ENCODE data around the gene CDON. TPM values are rescaled to one million over a fixed set of nuclear protein-coding genes. Genes with fewer than 3 reads are reported as not detected.

CDON gene
- total RNA-seq, 1 donor = 2.6 TPM

DNA sequence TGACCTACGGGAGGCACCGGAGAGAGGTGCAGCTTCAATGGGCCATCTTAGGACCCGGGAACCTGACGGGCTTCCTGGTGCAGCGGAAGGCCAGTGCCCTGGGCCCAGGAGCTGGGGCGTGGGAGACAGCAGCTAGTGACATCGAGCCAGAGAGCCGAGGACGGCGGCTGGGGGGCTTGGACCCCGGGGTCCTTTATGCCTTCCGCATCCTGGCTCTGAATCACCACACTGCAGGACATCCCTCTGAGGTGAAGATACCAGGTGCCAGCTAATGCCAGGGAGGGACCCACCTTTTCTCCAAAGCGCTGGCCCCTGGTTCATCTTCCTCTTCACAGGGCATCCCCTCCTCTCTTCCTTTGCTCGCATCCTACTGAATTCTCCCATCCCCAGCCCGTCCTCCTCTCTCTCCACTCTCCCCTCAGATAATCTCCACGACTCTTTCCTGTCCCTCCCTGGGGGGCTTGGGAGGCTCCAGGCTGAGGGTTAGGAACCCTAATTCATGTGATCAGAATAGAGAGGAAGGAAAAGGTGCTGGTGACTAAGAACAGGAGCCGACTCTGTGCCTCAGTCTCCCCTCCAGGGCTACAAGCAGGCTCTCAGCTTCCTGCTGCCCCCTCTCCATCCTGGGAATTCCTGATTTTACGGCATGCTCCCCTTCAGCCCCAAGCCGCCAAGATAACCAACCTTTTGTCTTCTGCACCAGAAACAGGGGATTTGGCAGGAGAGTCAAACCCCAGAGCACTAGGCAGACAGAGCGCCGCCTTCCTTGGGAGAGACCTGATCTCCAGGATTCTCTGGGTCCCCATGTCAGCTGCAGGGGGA lies 108.3 kb downstream of the CDON start:
- TF ChIP-seq, protein P1, sequence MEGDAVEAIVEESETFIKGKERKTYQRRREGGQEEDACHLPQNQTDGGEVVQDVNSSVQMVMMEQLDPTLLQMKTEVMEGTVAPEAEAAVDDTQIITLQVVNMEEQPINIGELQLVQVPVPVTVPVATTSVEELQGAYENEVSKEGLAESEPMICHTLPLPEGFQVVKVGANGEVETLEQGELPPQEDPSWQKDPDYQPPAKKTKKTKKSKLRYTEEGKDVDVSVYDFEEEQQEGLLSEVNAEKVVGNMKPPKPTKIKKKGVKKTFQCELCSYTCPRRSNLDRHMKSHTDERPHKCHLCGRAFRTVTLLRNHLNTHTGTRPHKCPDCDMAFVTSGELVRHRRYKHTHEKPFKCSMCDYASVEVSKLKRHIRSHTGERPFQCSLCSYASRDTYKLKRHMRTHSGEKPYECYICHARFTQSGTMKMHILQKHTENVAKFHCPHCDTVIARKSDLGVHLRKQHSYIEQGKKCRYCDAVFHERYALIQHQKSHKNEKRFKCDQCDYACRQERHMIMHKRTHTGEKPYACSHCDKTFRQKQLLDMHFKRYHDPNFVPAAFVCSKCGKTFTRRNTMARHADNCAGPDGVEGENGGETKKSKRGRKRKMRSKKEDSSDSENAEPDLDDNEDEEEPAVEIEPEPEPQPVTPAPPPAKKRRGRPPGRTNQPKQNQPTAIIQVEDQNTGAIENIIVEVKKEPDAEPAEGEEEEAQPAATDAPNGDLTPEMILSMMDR (IDR thresholded peaks at IDR 0.05; ENCODE audit: insufficient read depth, low read depth, low read length) = no peak
- no peak for DNase-seq (ENCODE audit: low read depth)

DNA sequence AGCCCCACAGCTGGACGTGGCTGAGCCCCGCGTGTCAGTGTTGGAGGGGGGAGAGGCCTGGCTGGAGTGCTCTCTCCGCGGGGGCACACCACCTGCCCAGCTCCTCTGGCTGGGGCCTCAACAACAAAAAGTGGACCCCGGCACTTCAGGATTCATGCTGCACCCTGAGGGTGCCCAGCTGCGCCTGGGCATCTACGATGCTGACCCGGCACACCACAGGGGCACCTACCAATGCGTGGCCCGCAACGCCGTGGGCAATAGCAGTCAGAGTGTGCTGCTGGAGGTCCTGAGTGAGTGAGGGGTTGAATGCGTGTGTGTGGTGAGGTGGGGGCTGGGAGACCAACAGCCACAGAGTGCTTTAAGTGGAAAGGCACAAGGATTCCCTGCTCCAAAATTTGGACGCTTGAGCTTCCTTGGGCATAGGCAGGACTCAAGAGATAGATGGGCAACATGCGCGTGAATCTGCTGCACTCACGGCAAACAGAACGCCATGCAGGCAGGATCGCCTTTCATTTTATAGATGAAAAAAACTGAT lies 109.2 kb downstream of the CDON start:
- TF ChIP-seq, protein P1 (IDR thresholded peaks at IDR 0.05; ENCODE audit: insufficient read depth, low read depth, low read length) = no peak
- H3K4me3 ChIP-seq (ENCODE audit: low read depth, low read length) = no peak overlapping the region
- no peak for DNase-seq (ENCODE audit: low read depth)

More for the DNA sequence above, 108.3 kb downstream of the CDON start:
- no peak overlapping the region for H3K4me3 ChIP-seq (ENCODE audit: low read depth, low read length)

DNA sequence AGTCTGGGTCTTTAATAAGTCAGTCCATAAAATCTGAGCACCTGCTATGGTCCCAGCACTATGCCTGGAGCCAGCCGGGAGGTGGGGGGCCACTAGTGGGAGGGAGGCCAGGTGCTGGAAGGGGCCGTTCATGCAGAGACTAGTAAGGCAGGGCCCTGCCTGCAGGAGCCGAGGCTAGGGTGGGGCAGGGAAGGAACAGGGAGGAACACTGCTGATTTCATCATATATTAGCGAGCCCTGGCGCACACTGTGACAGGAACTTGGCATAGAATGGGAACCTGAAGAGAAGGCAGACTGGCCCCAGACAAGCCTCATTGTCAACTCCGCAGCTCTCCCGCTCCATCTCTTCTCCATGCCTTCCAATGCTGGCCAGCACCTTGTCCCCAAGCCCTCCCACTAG lies 109.7 kb downstream of the CDON start:
- TF ChIP-seq, protein P1 (IDR thresholded peaks at IDR 0.05; ENCODE audit: insufficient read depth, low read depth, low read length) = no peak
- DNase-seq (ENCODE audit: low read depth) = no peak
- no peak overlapping the region for H3K4me3 ChIP-seq (ENCODE audit: low read depth, low read length)

DNA sequence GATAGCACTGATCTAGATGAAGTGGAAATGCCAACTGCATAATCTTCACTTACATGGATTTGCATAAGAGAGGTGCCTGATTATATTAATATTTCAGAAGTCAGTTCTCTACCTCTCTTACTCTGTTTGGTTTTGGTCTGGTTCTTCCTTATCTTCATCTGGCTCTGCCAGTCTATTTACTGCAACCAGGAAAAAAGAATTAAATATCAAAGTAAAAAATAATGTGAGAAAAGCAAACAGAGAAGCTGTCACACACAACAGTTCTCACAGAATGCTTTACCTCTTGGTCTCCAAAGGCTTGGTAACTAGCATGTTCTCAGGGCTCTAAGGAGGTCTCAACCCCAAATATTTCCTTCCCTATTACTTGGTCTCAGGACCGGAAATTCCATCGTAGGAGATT lies 110.1 kb downstream of the CDON start:
- DNase-seq (ENCODE audit: low read depth) = no peak
- TF ChIP-seq, protein P1 (IDR thresholded peaks at IDR 0.05; ENCODE audit: insufficient read depth, low read depth, low read length) = no peak
- no peak overlapping the region for H3K4me3 ChIP-seq (ENCODE audit: low read depth, low read length)

DNA sequence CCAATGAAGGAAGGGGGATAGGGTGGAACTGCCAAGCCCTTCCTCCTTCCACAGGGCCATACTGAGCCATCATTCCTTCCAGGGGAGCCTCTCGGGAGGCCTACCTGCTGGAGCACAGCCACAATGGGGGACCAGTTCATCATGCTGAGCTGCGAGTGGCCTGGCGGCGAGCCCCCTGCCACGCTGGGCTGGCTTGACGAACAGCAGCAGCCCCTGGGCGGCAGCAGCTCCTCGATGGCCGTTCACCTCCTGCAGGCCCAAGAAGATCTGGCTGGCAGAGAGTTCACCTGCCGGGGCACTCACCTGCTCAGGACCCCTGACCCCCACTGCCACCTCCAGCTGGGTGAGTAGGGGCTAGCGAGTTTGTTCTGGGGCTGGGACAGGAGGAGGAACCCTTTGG lies 110.9 kb downstream of the CDON start:
- no peak overlapping the region for H3K4me3 ChIP-seq (ENCODE audit: low read depth, low read length)
- no peak for DNase-seq (ENCODE audit: low read depth)
- TF ChIP-seq, protein P1 (IDR thresholded peaks at IDR 0.05; ENCODE audit: insufficient read depth, low read depth, low read length) = no peak

DNA sequence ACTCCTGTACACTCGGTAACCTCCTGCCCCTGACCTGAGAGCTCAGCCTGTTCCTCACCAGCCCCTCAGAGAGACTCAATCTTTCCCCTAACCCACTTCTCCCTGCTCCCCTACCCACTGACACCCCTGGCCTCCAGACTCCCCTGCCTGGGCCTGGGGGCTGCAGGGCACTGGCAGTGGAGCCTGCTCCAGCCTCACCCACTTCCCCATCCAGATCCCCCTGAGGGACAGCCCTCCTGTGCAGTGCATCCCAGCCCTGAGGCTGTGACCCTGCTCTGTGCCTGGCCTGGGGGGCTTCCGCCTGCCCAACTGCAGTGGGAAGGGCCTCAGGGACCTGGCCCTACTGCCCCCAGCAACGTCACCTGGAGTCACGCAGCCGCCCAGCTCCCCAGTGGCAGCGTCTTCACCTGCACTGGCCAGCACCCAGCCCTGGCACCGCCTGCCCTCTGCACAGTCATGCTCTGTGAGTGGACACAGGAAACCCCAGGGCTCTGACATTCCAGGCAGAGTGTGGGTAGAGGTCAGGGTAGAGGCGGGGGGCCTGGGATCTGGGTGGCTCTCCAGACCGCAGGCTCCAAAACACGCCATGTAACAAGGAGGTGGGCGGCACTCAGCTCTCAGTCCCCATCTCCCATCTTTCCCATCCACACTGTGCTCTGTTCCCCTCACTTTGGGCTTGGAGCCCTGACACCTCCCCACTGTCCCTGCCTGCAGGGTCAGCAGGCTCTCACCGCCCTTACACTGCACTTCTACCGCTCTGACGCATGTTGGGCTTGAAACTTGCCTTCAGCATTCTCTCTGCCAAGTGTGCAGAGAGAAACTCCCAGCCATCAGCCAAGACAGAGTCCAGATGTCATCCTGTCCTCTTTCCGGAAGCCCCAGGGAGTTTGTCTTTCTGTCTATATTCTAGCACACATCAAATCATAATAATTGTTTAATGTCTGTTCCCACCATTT lies 111.7 kb downstream of the CDON start:
- DNase-seq (ENCODE audit: low read depth) = peak; percentile 72
- TF ChIP-seq, protein P1 (IDR thresholded peaks at IDR 0.05; ENCODE audit: insufficient read depth, low read depth, low read length) = no peak
- H3K4me3 ChIP-seq (ENCODE audit: low read depth, low read length) = no peak overlapping the region
